ENCODE results near the gene RAPGEF5.

RAPGEF5 gene

GRCh38 chr7:22151901-22152300 lies 205.1 kb downstream of the RAPGEF5 start:
- no peak for DNase-seq (ENCODE audit: low read depth)

- DNase-seq (ENCODE audit: low read depth) = no peak
These were observed 206.7 kb downstream of the RAPGEF5 start for GRCh38 chr7:22150221-22150620.

GRCh38 chr7:22147868-22148267 lies 209.1 kb downstream of the RAPGEF5 start:
- DNase-seq (ENCODE audit: low read depth) = no peak

GRCh38 chr7:22146961-22147512 lies 209.9 kb downstream of the RAPGEF5 start:
- no peak for DNase-seq (ENCODE audit: low read depth)

GRCh38 chr7:22144950-22145349 lies 212.0 kb downstream of the RAPGEF5 start:
- no peak for DNase-seq (ENCODE audit: low read depth)

GRCh38 chr7:22143491-22143890 lies 213.5 kb downstream of the RAPGEF5 start:
- no peak for DNase-seq (ENCODE audit: low read depth)

- DNase-seq (ENCODE audit: low read depth) = no peak
These were observed 214.4 kb downstream of the RAPGEF5 start for GRCh38 chr7:22142572-22142971.

GRCh38 chr7:22141355-22141754 lies 215.6 kb downstream of the RAPGEF5 start:
- DNase-seq (ENCODE audit: low read depth) = no peak

- DNase-seq (ENCODE audit: low read depth) = no peak
These were observed 216.4 kb downstream of the RAPGEF5 start for GRCh38 chr7:22140578-22140977.

- DNase-seq (ENCODE audit: low read depth) = no peak
These were observed 218.1 kb downstream of the RAPGEF5 start for GRCh38 chr7:22138886-22139285.

- DNase-seq (ENCODE audit: low read depth) = no peak
These were observed 218.8 kb downstream of the RAPGEF5 start for GRCh38 chr7:22138106-22138505.

GRCh38 chr7:22137466-22137865 lies 219.5 kb downstream of the RAPGEF5 start:
- no peak for DNase-seq (ENCODE audit: low read depth)

GRCh38 chr7:22137026-22137425 lies 219.9 kb downstream of the RAPGEF5 start:
- no peak for DNase-seq (ENCODE audit: low read depth)

GRCh38 chr7:22129819-22130580 lies 227.0 kb downstream of the RAPGEF5 start:
- DNase-seq (ENCODE audit: low read depth) = no peak

- no peak for DNase-seq (ENCODE audit: low read depth)
These were observed 227.8 kb downstream of the RAPGEF5 start for GRCh38 chr7:22129166-22129565.

- no peak for DNase-seq (ENCODE audit: low read depth)
These were observed 228.4 kb downstream of the RAPGEF5 start for GRCh38 chr7:22128528-22128920.

GRCh38 chr7:22127835-22128527 lies 229.0 kb downstream of the RAPGEF5 start:
- no peak for DNase-seq (ENCODE audit: low read depth)

- DNase-seq (ENCODE audit: low read depth) = no peak
These were observed 231.5 kb downstream of the RAPGEF5 start for GRCh38 chr7:22125436-22125835.

GRCh38 chr7:22124941-22125340 lies 232.0 kb downstream of the RAPGEF5 start:
- DNase-seq (ENCODE audit: low read depth) = no peak

- no peak for DNase-seq (ENCODE audit: low read depth)
These were observed 233.8 kb downstream of the RAPGEF5 start for GRCh38 chr7:22123139-22123538.

GRCh38 chr7:22121702-22122474 lies 235.1 kb downstream of the RAPGEF5 start:
- DNase-seq (ENCODE audit: low read depth) = no peak

GRCh38 chr7:22120391-22121053 lies 236.4 kb downstream of the RAPGEF5 start:
- no peak for DNase-seq (ENCODE audit: low read depth)
